Activated naive CD4-positive, alpha-beta T cell treated with anti-CD3 and anti-CD28 coated beads, Interleukin-2, amount 50 U/mL, for 72 hours (primary cell): Measurements from ENCODE around the gene RAB3C. TPM values are rescaled to one million over a fixed set of nuclear protein-coding genes. Genes with fewer than 3 reads are reported as not detected.

Experiments
- ATAC-seq, 2 donors: fragments of 150-1000 bp; cut with Tn5 transposase; 2 replicates each; pipeline ENCODE4 v1.10.0; 2021; ENCODE audit warnings: mild to moderate bottlenecking in 2 of 2, moderate library complexity in 2 of 2
- DNase-seq, 2 donors: peaks; one replicate each; pipeline ENCODE4 v3.0.0; 2021 to 2022; ENCODE audit warnings: low spot score in 2 of 2
- H3K27ac Mint-ChIP-seq, 2 donors: one replicate each; pipeline ENCODE4 v1.8.0; 2022; ENCODE audit warnings: mild to moderate bottlenecking in 2 of 2, mixed read lengths in 2 of 2
- H3K36me3 Mint-ChIP-seq, 2 donors: one replicate each; pipeline ENCODE4 v1.8.0; 2022; ENCODE audit warnings: mixed read lengths in 2 of 2
- H3K9me3 Mint-ChIP-seq, 2 donors: one replicate each; pipeline ENCODE4 v1.8.0; 2022; ENCODE audit warnings: mixed read lengths in 2 of 2
- total RNA-seq, 2 donors: library from RNA; stranded (reverse); gene quantifications; one replicate each; pipeline ENCODE4 v1.2.3, GENCODE V29; 2022

RAB3C gene
- total RNA-seq, 2 donors from 2014 or later = not detected

DNA sequence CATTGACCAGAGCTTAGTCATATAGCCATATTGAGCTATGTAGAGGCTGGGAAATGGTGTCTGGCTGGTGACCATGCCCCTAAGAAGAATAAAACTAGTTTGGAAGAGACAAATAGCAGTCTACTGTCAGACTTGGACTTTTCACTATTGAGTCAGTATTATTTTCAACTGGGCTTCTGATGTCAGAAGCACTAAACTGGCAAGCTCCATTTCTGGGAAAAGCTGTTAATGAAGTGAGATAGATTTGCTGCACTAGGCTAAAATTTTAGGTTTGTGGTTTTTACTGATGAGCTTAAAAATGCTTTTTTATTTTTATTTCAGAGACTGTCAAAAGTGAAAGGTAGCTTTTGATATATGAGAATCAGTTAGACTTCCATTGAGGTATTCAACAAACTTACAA is 220.2 kb downstream of the RAB3C start:
- H3K36me3 Mint-ChIP-seq = no peaks in the 10 kb centered on the region
- no peak for DNase-seq
- H3K27ac Mint-ChIP-seq = no peak overlapping the region
- H3K9me3 Mint-ChIP-seq = no peaks in the 10 kb centered on the region
- ATAC-seq = no peak

DNA sequence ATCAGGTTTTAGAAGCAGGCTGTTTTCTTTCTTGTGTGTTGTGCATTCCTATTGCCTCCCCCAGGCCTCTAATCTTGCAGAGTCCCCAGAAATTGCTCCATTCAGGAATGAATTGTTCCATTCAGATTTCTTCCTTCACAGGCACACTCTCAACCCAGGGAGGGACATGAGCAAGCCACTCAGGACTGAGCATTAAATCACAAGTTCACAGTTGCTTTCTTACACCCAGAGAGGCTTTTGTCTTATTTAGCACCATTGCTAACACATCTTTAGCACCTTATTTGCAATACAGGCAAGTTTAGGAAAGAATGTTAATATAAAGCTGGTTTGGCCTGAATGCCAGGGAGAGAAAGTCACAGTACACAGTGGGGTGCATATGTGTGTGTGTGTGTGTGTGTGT is 221.4 kb downstream of the RAB3C start:
- H3K9me3 Mint-ChIP-seq = no peaks in the 10 kb centered on the region
- ATAC-seq (no peak), DNase-seq (no peak)
- no peak overlapping the region for H3K27ac Mint-ChIP-seq
- no peaks in the 10 kb centered on the region for H3K36me3 Mint-ChIP-seq

DNA sequence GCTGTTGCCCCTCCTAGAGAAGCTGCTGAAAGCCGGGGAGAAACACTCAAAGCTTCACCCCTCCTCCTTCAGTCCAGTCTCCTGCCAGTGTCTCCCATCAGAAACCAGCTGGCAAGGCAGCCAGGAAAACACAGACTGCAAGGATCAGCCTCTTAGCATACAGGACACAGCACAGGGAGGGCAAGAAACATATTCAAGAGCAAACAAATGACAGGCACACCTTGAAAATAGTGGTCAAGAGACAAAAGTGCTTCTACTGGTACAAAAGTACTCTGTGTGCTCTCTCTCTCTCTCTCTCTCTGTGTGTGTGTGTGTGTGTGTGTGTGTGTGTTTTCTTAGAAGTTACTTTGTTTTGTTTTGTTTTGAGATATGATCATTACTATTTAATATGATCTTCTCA is 227.2 kb downstream of the RAB3C start:
- no peak for DNase-seq
- ATAC-seq = no peak
- no peak overlapping the region for H3K27ac Mint-ChIP-seq
- no peaks in the 10 kb centered on the region for H3K9me3 Mint-ChIP-seq
- H3K36me3 Mint-ChIP-seq = no peaks in the 10 kb centered on the region

DNA sequence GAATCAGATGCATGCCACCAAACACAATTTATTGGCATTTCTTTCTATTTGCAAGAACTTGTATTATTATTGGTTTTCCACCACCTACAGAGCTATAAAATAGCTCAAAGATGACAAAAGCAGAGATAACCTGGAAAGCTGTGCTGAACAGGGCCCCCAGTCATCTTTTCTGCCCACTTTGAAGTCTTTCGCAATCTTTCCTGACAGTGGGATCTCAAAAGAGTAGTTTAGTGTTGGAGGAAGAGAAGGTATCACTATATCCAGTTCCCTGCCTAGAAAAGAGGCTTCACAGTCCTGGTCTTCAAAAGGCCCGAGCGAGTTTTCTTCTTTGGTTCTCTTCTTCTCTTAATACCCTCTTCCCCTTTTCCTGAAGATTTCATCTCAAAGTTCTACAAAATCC is 231.0 kb downstream of the RAB3C start:
- no peaks in the 10 kb centered on the region for H3K9me3 Mint-ChIP-seq
- H3K27ac Mint-ChIP-seq = no peak overlapping the region
- no peak for DNase-seq
- no peaks in the 10 kb centered on the region for H3K36me3 Mint-ChIP-seq
- no peak for ATAC-seq

DNA sequence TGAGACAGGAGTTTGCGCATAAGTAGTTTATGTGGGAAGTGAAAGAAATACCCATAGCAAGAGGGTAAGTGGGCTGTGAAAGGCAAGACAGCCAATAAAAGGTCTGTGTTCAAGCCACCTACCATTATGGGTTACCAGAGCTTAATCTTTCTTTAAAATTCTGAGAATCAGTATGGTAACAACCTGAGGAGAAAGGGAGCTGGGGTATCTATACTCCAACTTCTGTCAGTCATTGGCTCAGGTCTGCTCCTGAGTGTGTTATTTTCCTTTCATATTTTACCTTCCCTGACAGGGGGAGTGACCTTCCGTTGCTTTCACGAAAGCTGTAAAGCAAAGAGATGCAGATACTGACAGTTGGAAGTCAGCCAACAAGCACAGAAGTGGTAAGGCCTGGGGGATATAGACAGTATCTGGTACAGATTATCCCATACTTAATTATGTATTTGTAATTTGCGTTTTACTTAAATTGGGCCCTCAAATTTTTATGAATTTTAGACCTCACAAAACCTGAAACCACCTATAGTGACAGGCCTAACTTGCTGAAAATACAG is 233.4 kb downstream of the RAB3C start:
- Mint-ChIP-seq H3K36me3 (no peaks in the 10 kb centered on the region), H3K9me3 (no peaks in the 10 kb centered on the region), H3K27ac (no peak overlapping the region)
- DNase-seq (no peak), ATAC-seq (no peak)

DNA sequence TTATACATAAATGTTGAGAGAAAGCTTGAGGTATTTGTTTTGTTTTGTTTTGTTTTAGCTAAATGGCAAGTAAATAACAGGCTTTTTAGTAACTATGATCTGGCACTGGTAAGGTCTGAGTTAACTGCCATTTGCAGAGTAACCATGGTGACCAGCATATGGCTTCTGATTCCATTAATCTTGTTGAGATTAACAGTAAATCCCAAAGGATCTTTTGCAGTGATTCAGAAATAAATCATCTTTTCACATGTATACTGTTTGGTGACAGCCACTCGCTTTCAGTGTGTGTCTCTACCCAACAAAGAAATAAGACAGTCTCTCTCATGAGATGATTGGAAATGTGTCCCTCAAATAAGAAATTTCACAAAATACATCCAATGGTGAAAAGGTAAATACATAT is 235.6 kb downstream of the RAB3C start:
- DNase-seq = no peak
- Mint-ChIP-seq H3K27ac (no peak overlapping the region), H3K9me3 (no peaks in the 10 kb centered on the region), H3K36me3 (no peaks in the 10 kb centered on the region)
- ATAC-seq = no peak

DNA sequence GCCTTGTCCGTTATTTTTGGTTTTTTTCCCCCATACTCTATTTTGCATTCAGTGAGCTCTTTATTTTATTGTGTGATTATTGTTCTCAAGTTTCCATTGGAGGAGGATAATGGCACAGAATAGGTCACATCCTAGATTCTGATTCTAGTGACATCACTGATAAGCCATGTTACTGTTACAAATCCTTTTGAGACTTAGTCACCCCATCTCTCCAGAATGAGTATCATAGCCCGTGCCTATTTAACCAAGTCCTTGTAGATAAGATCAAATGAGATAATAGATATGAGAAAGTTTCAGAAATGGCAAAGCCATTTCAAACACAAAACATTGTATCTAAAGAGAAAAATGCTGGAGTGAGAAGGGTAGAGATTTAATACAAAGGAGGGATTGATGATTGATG is 242.6 kb downstream of the RAB3C start:
- DNase-seq (no peak), ATAC-seq (no peak)

DNA sequence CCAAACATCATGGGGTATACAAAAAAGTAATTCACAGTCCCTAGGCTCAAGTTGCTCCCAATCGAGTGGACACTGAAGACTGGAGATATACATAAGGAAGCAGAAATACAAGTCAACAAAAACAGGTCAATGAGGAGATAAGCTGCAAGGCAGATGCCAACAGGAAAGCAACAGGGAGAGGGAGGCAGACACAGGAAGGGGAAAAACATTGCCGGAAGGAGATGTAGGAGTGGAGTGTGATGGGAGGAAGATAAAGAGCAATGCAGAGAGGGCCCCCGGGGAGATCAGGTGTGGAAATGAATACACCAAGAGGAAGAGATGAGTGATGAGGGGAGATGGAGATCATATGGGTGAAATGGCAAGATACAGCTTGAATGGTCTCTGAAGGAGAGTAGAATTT is 243.0 kb downstream of the RAB3C start:
- Mint-ChIP-seq H3K27ac (no peak overlapping the region), H3K9me3 (no peaks in the 10 kb centered on the region), H3K36me3 (no peaks in the 10 kb centered on the region)
- ATAC-seq (peak in 1 of 2 donors; percentile 39), DNase-seq (no peak)

More for the DNA sequence above, 242.6 kb downstream of the RAB3C start:
- no peaks in the 10 kb centered on the region for H3K36me3 Mint-ChIP-seq
- H3K27ac Mint-ChIP-seq = no peak overlapping the region
- H3K9me3 Mint-ChIP-seq = no peaks in the 10 kb centered on the region

DNA sequence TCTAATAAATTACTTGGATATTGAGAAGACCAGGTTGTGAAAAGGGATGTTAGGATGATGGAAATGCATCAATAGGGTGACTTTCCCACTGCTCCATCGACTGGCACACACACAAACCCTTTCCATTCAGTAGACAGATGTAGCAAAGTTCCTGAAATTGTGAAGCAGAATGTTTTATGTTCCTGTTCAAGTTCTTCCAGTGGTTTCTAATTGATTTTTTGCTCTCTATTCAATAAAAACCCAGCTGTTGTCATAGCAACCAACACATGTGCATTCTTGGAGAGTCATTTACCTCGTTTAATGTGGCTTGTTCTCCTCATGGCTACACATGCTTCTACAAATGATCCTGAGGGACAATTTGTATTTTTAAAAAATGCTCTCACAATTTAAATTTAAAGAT is 244.6 kb downstream of the RAB3C start:
- Mint-ChIP-seq H3K36me3 (no peaks in the 10 kb centered on the region), H3K9me3 (no peaks in the 10 kb centered on the region), H3K27ac (no peak overlapping the region)
- ATAC-seq = no peak
- no peak for DNase-seq

DNA sequence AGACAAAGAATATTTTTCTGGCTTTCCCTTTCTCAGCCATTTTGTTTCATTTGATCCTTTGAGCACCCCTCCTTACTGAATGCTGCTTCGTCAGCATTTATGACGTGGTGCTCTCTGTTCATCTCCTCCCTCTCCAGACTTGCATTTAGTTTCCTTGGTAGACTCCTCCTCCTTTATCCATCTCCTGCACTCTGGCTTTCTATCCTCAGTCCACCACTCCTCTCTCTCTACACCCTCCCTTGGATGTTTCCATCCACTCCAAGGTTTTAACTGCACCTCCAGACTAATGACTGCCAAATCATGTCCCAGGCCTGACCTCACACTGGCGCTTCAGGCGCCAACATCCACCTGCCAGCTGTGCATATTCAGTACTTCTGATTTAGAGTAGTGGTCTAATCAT is 245.4 kb downstream of the RAB3C start:
- Mint-ChIP-seq H3K27ac (no peak overlapping the region), H3K36me3 (no peaks in the 10 kb centered on the region), H3K9me3 (no peaks in the 10 kb centered on the region)
- DNase-seq (no peak), ATAC-seq (no peak)

DNA sequence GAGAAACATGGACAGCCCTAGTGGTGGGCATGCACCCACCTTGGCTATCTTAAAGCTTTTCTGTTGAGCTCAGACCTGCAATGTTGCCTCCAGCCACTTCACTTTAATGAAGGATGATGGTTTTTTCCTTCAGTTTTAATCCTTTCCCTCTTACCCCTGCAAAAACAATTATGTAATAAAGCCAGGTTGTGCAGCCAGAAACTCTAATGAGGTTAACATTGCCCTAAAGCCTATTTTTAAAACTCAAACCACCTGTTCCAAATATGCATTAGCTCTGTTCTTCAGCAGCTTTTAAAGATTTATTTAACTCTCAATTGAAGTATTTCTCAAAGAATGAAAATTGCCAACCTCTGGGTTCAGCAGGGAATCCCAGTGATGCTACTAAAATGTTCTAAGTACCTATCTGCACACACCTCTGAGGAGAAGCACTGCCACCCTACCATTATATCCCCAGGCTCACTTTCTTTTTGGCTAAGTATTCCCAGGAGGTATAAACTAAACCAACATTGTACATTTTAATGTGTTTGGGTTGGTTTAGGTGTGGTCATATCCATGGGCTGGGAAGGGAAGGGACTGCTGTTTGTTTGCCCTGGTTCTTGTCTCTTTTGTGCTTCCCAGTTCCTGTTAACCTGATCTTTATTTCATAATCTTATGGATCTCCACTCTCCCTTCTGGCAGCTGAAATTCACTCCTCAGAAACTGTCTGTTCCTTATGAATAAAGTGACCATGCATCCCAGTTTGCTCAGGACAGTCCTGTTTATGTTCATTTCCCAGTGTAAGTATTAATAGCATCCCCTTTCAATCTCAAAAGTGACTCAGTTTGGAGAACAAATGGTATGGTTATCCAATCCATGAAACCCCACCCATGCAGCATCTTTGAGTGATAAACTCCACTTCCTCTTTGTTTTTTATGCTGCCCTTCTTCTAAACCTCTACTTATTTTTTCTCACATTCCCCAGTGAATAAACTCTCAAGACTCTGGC is 251.7 kb downstream of the RAB3C start:
- H3K36me3 Mint-ChIP-seq = no peaks in the 10 kb centered on the region
- no peak for DNase-seq
- ATAC-seq = no peak
- H3K27ac Mint-ChIP-seq = no peak overlapping the region
- H3K9me3 Mint-ChIP-seq = peaks cover 0 to 4% of the 10 kb centered on the region in 2 donors

DNA sequence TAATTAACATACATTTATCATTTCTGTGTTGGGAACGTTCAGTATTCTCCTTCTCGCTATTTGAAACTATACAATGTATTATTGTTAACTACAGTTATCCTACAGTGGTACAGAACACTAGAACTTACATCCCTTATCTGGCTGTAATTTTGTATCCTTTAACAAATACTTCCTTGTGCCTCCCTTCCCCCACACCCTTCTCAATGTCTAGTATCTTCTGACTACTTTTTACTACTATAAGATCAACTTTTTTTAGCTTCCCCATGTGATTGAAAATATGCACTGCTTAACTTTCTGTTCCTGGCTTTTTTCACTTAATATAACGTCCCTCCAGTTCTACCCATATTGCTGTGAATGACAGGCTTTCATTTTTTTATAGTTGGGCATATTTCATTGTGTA is 253.5 kb downstream of the RAB3C start:
- Mint-ChIP-seq H3K9me3 (peaks cover 10 to 16% of the 10 kb centered on the region in 2 donors), H3K27ac (no peak overlapping the region), H3K36me3 (peaks cover 0 to 10% of the 10 kb centered on the region in 2 donors)
- DNase-seq (no peak), ATAC-seq (no peak)

DNA sequence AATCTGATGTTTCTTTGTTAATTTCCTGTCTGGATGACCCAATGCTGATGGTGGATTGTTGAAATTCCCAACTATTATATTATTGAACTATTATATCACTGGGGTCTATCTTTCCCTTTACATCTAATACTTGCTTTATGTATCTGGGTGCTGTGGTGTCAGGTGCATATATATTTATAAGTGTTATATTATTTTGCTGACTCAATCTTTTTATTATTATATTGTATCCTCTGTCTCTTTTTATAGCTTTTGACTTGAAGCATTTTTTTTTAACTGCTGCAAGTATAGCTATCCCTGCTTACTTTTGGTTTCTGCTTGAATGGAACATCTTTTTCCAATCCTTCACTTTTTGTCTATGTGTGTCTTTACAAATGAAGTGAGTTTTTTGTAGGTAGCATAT is 255.9 kb downstream of the RAB3C start:
- Mint-ChIP-seq H3K27ac (no peak overlapping the region), H3K36me3 (peaks cover 0 to 10% of the 10 kb centered on the region in 2 donors), H3K9me3 (peaks cover 10 to 21% of the 10 kb centered on the region in 2 donors)
- DNase-seq (no peak), ATAC-seq (no peak)

DNA sequence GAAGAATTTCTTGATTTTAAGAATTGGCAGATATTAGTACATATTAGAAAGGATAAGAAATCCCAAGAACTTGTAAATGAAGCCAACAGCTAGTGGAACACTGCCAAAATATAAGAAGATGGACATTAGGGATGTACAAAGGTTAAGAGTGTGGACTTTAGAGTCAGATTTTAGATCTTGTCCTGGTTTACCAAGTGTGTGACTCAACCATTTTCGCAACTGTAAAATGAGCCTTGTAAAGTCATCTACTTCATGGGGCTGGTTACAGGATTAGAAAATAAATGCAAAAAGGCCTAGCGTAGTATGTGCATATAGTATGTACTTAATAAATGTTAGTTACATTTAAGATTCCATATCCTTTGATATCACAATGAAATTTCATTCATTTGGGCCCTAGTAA is 260.0 kb downstream of the RAB3C start:
- Mint-ChIP-seq H3K27ac (no peak overlapping the region), H3K36me3 (peaks cover 0 to 10% of the 10 kb centered on the region in 2 donors), H3K9me3 (peaks cover 10 to 21% of the 10 kb centered on the region in 2 donors)
- ATAC-seq = no peak
- no peak for DNase-seq

DNA sequence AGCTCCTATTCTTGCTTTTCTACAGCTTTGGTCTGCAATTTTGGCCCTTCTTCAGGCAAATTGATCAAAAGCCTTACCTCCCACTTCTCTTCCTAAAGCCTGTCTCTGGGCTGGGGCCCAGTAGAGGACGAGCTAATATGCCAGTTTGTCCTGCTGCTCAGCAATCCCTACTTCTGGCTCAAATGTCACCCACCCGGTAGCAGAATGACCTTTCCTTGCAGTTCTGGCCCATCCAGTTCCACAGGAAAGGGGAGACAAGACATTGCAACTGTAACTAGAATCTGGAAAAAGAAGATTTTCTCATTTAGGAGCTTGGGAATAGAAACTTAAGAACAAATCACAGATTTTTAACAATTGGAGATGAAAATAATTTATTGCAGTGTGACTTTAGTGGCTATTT is 261.5 kb downstream of the RAB3C start:
- no peak for DNase-seq
- no peak for ATAC-seq
- peaks cover 0 to 10% of the 10 kb centered on the region in 2 donors for H3K36me3 Mint-ChIP-seq
- no peak overlapping the region for H3K27ac Mint-ChIP-seq
- H3K9me3 Mint-ChIP-seq = peaks cover 10 to 17% of the 10 kb centered on the region in 2 donors

DNA sequence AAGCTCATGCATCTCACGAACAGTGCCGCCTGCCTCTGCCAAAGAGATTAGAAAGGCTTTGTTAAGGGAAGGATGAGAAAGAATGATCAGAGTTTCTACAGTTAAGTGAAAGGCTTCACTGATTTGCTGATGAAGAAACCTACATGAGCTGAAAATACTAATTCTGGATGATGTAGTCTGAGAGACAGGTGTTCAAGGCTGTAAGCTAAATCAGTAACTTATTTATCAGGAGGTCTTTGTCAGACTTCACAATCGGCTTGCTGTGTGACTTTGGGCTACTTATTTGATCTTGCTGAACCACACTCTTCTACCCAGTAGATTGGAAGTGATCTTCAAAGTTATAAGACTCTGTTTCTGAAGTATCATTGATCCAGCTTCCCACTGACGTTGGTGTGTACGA is 264.2 kb downstream of the RAB3C start:
- Mint-ChIP-seq H3K36me3 (no peaks in the 10 kb centered on the region), H3K27ac (no peak overlapping the region), H3K9me3 (no peaks in the 10 kb centered on the region)
- no peak for ATAC-seq
- no peak for DNase-seq

DNA sequence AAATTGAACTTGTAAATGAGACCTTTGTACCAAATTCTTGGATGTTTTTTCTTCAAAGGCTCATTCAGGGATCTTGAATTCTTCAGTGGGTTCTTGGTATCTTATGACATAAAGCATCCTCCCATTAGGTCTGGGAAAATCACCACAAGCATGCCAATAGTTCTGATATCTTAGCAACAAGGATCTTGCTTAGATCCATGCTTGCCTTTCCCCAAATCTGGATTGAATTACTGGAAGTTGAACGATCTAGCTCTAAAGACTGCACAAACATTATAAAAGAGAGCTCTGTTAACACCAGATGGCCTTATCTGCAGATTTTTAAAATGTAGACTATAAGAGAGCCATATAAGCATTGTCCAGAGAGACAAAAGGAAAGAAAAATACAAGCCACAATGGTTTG is 266.3 kb downstream of the RAB3C start:
- no peaks in the 10 kb centered on the region for H3K36me3 Mint-ChIP-seq
- ATAC-seq (no peak), DNase-seq (no peak)
- no peaks in the 10 kb centered on the region for H3K9me3 Mint-ChIP-seq
- no peak overlapping the region for H3K27ac Mint-ChIP-seq
